NOMO-1 treated with DMSO at 0.1 percent for 48 hours (cell line): Measurements from ENCODE around the gene RTRAF.

ENCODE experiments used
- DNase-seq: peaks from one replicate; lab custom pipeline; 2025; ENCODE audit not compliant: unreplicated experiment; lab: John Stamatoyannopoulos, UW

The RTRAF gene

DNA sequence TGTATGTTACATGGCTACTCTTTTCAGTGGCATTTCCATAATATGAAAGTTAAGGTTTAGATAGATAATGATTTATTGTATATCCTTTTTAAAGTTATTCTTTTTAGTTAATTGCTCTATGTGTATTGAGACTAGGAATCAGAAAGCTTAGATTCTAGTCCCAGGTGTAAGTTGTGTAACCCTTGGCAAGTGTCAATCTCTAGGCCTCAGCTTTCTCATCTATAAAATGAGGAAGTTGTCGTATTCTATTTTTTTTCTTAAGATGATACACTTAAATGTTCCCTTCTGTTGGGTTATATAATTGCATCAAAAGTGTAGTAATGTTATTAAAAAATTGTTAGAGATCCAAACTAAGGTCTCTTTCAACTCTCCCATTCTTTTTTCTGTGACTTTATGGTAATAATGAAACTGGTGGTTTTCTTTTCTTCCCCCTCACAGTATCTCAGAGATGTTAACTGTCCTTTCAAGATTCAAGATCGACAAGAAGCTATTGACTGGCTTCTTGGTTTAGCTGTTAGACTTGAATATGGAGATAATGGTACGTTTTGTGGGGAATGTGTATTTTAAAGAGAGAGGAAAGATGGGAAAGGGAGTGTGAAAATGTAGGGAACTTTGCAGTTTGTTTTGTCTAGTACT lies 4.1 kb downstream of the RTRAF start:
- DNase-seq, result no peak

DNA sequence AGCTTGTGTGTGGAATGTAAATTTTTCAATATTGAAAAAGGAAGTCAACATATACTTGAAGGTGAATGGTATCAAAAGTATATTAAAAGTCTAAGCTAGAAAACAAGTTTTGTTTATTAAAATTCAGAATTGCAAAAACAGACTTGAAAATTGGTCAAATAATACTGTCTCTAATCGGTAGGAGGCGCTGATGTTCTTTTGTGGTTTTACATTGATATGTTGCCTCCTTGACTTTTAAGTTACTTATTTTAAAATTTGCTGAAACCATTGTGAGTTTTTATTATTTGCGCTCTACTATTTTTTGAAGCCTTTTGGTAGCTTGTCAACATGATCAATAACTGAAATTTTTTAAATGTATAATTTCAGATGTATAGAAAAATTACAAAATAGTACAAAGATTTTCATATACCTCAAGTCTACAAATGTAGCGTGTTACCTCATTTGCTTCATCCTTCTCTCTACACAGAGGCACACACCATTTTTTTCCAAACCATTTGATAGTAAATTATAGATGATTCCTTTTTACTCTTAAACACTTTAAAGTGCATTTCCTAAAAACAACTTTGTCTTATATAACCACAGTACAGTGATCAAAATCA lies 6.9 kb downstream of the RTRAF start:
- DNase-seq, result peak; percentile 45

DNA sequence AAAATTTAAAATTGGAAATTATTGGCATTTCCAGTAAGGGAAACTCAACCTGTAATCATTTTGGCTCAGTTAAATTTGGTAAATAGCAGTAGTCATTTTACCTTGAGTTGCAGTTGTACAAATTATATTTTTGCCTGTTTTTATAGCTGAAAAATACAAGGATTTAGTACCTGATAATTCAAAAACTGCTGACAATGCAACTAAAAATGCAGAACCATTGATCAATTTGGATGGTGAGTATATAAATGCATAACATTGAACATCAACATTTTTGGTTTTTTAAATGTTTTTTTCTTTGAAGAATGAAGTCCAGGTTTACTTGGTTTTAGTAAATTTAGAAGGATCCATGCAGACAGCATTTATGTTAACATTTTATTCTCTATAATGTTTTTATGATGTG lies 9.0 kb downstream of the RTRAF start:
- DNase-seq, result no peak

DNA sequence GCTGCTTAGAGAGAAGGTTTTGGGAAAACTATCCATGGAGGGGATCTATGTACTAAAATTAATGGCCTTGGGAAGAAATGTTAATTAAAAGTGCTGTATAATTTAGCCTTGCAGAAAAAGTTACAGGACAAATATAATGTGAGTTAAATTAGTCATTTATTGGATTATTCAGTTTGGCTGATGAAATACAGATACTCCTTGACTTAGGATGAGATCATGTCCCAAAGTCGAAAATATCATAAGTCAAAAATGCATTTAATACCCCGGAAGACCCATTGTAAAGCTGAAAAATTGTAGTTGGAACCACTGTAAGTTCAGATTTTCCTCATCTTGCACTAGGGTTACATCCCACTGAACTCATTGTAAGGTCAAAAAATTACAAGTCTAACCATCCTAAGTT lies 9.7 kb downstream of the RTRAF start:
- DNase-seq, result no peak

DNA sequence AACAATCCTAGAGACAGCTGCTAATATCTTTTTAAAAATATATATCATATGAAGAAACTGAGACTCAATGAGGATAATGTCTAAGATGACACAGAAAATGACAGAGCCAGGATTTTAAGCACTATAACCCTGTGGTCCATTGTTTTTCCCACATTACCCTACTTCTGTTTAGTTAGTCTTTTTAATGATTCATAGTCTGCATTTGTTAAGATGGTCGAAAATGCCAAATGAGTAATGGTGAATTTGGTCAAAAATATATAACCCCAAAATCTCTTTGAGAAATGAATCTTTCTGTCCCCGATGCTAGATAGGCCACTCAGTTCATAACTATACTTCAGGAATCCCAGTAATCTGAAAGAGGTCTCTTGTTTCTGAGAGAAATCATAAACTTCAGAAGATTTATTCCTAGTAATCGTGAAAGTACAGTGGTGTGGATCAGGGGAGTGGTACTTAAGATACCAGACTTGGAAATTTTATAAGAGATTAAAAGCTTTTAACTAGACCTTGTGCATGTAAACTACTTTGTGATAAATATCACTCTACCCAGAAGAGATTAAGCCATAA lies 10.8 kb downstream of the RTRAF start:
- no peak for DNase-seq

DNA sequence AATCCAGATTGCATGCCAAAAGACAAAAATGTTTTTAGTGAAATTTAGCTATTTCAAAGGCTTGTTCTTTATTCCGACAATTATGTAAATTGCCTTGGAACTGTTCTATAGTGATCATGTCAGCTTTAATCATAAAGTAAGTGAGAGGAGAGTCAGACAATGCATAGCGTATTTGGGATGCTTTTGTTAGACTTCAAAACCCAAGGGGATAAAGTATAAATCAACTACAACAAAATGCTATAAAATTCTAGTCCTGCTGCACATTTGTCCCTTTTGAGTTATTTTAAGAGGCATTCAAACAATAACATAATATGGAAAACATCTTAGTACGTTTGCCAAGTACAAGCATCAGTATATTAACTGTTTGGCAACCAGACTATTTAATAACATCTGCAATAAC lies 11.3 kb downstream of the RTRAF start:
- no peak for DNase-seq

DNA sequence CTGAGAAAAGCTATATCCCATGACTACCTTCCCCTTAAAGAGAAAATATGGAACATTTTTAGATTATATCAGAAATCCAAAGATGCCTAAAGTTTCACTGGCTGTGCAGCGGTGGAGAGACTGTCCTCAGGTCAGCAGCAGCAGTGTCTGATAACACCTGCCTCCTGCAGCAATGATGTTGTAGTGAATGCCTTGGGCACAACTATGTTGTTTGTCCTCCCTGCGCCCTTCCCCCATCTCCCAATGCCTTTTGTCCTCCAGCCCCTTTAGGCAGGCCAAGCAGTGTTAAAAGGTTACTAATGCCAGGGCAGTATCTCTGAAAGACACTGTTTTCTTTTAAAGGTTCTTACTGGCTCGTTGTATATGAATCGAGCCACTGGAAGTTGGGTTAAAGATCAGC lies 13.2 kb downstream of the RTRAF start:
- DNase-seq, result no peak

DNA sequence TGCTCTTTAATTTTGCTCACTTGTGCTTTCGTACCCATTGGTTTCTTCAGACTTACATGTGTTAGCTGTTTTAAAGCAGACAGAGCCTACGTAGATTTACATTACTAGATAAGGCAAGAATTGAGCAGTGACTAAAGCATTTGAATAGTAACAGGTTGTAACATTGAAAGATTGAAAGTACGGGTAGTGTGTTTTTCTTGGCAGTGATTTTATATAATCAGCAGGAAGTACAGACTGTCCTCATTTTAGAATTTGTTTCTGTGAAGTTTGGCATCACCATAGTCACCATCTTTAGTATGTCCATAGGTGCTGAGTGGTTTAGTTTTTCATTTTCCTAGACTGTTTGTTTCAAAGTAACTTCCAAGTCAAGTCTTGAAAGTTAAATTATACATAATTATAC lies 14.0 kb downstream of the RTRAF start:
- DNase-seq, result no peak

DNA sequence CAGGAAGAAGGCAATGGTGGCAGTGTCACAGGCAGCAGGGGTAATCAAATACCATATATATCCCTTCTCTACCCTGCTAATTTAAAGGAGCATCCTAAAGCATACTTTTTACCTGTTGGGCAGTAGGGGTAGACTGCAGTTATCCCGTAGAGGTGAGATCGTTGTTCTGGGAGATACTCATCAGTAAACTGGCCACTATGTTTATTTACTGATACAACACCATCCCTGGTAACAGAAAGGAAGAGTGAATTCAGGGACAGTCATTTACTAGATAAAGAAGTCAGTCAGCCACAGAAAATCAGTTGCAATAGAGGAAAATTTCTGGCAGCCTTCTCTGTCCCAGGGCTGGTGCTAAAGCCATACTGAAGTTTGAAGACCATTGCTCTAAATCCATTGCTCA lies 16.3 kb downstream of the RTRAF start:
- DNase-seq, result no peak

DNA sequence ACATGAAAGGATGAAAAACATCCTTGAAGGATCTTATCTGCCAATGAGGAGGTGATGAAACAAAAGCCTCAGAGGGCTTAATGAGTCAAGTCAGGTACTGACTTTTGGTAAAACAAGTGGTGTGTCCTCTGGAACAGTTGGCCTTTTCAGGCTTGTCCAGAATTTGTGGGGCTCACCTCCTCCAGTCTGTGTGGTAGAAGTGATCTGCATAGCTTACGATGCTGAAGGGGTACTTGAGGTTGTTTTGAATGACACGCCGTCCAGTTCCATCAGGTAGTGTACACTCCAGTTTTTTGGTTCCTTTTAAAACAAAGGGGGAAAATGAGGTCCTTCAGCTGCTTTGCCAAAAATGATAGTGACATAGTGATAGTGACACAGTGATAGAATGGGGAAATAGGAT lies 17.0 kb downstream of the RTRAF start:
- no peak for DNase-seq

DNA sequence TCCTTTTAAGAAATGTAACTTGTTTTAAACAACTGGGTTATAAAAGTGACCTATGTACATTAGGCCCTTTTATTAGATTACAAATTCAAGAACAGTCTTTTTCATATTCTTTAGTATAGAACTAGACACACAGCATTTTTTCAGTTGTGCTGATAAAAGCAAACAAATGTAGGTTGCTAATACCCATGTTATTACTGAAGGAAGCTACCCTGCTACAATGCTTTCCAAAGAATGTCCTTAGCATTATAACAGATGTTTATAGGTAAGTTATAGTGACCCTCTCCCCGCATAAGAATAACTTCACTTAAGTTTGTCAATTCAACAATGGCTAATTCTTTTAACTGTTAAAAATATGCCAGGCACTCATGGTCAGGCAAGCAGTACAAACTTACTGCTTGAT lies 17.9 kb downstream of the RTRAF start:
- DNase-seq, result no peak

DNA sequence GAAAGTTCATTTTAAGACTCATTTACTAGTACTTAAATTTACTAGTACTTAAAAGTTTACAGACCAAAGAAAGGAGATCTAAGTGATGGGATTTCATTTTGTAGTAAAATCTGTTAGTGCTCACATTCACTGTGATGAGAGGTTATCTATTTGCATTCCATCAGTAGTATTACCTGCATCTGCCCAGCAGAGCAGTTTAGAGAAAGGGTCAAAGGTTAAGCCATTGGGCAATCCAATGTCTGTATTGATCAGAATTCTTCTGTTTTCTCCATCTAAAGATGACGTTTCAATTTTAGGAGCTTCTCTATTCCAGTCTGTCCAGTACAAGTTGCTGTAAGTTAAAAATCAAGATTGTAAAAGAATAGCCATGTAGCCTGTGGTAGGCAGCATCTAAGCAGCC lies 18.3 kb downstream of the RTRAF start:
- DNase-seq, result no peak

DNA sequence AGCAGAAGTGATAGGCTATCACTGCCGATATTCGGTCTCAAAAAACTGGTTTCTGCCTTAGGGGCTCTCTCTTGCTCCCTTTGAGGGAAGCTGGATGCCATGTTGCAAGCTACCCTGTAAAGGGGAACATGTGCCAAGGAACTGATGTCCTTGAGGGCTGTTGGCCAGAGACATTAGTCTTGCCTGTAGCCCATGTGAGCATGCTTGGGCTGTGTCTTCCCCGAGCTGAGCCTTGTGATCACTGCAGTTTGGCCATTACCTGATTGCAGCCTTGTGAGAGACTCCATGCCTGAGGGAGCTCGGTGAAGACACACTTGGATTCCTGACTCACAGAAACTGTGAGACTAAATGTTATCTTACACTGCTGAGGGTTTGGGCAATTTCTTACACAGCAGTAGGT lies 18.8 kb downstream of the RTRAF start:
- no peak for DNase-seq

DNA sequence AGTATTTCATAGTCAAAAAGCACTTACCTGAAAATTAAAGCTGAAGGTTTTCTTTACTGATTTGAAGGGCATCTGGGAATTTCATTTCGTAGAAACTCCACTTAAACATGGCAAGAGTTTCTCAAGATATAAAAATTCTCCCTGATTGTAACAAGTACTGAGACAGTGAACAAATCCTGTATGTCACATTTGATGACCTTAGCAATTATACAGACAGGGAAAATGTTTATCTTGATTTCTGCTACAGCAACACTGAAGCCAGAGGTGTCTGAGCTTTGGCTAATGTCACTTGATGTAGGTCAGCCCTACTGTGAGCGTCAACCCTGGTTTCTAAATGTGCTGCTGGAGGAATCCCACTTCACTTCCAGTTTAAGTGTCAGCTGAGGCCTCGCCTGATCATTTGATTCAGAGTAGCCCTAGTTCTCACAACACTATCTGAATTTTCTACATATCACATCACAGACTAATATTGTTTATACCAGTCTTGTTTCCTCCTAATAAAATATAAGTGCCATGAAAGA lies 20.9 kb downstream of the RTRAF start:
- no peak for DNase-seq

DNA sequence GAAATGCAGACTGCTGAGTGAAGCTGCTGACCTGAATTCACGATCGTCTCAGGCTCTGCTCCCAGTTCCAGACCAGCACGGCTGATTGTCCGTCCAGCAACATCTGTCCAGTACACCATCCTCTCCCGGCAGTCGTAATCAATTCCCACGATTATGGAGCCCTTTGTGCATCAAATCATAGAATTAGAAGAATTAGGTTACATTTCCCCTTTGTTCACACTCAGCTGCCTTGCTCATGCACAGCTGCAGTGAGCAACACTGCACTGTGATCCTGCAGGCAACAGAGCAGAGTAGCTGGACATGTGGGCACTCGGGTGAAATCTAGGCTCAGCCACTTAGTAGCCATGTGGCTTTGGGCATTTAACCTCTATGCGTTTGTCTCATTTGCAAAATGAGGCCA lies 22.2 kb downstream of the RTRAF start:
- no peak for DNase-seq

DNA sequence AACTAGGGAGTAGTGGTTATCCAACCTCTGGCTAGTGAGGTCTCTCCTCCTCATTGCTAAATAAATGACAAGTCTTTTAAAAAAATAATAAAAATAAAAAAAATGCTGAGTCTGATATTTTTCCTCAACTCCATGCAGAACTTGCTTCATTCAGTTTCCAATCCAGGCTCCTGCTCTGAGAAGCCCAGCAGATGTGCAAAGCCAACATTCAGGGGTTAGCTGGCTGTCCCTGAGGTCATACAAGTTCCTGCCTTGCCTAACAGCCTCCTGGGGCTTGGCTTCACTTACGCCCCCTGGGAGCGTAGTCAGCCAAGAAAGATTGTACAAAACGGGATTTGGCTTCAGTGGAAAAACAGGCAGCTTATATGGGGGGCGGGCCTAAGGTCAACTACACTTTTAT lies 23.3 kb downstream of the RTRAF start:
- DNase-seq, result no peak

DNA sequence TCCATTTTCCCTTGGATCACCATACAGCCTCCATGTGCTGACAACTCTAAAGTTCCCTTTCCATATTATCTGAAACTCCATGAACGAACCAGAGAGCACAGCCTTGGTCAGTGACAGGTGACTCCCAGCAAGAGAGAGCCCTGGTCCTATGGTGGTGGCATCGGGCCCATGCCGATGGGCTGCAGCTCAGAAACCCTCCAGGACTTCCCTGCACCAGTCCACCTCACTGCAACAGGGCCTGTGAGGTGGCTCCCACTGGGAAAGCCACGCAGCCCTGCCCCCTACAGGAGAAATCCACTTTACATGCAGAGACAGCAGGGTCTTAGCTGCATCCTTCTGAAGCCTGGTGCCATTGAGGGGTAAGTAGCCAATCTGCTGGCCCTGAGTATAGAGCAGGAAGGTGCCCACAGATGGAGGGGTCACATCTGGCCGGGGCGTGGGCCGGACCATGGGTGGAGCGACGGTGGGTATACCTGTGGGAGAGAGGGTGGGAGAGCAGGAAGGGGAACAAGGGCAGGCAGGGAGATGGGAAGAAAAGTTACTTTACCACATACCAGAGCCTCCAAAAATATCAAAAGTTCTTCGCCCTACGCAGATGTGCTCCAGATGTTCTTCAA lies 24.7 kb downstream of the RTRAF start:
- no peak for DNase-seq

DNA sequence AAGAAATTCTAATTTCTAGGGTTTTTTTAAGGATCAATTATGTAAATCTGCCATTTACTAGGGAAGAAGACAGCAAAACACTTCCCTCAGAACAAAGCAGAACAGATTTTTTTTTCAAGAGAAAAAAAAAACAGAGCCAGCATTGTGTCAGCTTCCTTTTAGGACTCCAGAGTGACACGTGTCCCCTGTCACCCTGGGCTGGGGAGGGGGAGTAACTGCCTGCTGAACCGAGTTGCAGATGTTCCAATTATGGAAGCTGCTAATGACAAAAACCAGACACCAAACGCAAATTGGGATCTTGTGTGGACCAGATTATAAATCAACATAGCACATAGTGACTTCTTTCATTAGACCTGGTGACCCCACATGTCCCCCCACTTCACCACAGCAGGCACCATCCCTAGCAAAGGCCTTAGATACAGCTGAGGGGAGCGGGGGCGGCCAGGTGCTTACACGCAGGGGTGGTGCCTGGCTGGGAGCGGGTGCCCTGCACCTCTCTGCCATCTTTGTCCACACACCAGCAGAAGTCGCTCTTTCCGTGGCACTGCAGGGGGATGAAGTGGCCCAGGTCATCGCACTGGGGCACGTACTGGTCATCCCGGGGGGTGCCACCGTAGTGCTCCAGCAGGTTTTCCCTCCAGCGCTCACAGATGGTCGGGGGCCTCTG lies 25.4 kb downstream of the RTRAF start:
- DNase-seq, result no peak

DNA sequence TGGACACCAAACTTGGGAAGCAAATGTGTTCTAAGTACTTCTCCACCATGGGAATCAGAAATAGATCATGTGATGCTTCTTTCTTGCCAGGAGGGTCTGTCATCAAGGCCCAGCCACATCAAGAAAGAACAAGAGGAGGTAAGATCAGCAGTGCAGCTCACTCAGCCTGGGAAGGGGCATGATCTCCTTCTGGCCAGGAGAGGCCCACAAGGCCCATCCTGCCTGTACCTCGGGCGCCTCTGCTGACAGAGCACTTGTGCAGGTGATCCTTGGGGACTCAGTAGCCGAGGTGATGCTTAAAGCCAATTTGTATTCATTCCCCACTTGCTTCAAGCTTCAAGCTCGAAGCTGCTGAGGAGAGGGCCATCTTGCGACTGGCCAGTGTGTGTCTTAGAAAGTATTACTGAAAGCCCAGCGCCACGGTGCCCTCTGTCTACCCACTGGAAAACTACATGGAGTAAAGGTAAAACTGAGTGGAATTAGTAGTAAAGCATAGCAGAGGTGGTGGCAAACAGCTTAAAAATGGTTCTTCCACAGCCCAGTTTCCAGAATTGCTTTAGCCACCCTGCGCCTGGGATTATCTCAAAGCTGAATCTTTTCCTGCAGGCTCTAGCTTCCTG lies 26.2 kb downstream of the RTRAF start:
- DNase-seq, result no peak

DNA sequence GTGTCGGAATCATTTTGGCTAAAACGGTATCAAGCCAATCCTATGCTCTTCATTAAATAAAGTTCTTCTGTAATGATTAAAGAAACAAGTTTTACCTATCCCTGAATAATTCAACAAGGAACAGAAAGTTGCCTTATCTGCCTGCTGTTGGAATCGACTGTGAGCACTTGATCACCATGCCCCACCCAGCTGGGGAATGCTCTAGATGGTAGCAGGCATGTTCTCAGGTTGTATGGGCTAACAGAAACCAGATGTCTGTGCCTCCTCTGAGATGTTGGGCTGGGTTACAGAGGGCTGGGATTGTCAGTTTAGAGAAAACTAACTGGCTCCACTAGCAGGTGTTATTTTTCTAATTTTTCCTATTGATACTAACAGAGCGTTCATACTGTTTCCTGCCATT lies 28.9 kb downstream of the RTRAF start:
- no peak for DNase-seq

DNA sequence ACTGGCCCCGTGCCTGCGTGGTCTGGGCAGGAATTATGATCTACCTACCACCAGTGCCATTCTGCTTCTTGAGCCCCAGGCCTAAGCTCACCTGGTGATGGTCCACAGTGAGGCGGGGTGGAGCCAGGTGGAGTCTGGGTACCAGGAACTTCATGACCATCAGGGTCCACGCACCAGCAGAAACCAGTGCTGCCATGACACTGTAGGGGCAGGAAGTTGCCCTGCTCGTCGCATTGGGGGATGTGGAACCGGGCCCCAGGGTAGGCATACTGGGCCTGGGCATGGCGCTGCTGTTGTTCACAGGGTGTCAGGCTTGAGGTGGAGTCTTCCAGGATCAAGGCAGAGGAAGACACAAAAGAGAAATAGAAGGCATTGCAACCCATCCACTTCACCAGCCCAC lies 29.6 kb downstream of the RTRAF start:
- no peak for DNase-seq
